GM12878 (cell line): Measurements from ENCODE around the gene CCDC51.

Experiments
- BACH1 ChIP-seq: fragments of 450-650 bp; IDR thresholded peaks from 2 replicates; pipeline ENCODE4 v1.6.1; 2017; ENCODE audit warnings: mild to moderate bottlenecking, borderline replicate concordance
- CREM ChIP-seq: IDR thresholded peaks from 2 replicates; pipeline ENCODE4 v1.6.1; 2014; ENCODE audit warnings: antibody characterized with exemption, low read depth
- NR2C2 ChIP-seq: IDR thresholded peaks from 2 replicates; pipeline ENCODE4 v1.6.1; 2011; ENCODE audit warnings: borderline replicate concordance, low read depth; ENCODE audit not compliant: control insufficient read depth, insufficient read length
- POLR2AphosphoS5 ChIP-seq: IDR thresholded peaks from 2 replicates; pipeline ENCODE4 v1.6.1; 2011; ENCODE audit warnings: mild to moderate bottlenecking, low read length, inconsistent platforms
- SIN3A ChIP-seq: IDR thresholded peaks from 2 replicates; pipeline ENCODE4 v1.6.1; 2012; ENCODE audit warnings: low read depth, low read length, improper control_type of control experiment
- YBX1 ChIP-seq: fragments of 450-650 bp; IDR thresholded peaks from 2 replicates; pipeline ENCODE4 v1.6.1; 2016; ENCODE audit warnings: antibody characterized with exemption
- ZNF274 ChIP-seq: IDR thresholded peaks from one replicate; pipeline ENCODE4 v1.8.0; 2011; ENCODE audit not compliant: insufficient read length, insufficient read depth
- TF ChIP-seq, protein P1 (sequence below): IDR thresholded peaks from 2 replicates; pipeline ENCODE4 v1.6.1; 2012; ENCODE audit warnings: low read depth, low read length, improper control_type of control experiment
- TF ChIP-seq, protein P2 (sequence below), 3 experiments: IDR thresholded peaks in 2 of 3; conservative IDR thresholded peaks in 1 of 3; 2 replicates each; pipeline ENCODE4 v1.5.1; 2011; ENCODE audit warnings: low read depth in 3 of 3, low read length in 3 of 3, mild to moderate bottlenecking in 3 of 3, control low read depth in 2 of 3, moderate library complexity in 2 of 3, inconsistent platforms in 1 of 3, mixed read lengths in 1 of 3; ENCODE audit not compliant: control insufficient read depth in 2 of 3, insufficient read depth in 1 of 3; ENCODE audit errors: extremely low read depth in 1 of 3
- TF ChIP-seq, protein P3 (sequence below): IDR thresholded peaks from 2 replicates; pipeline ENCODE4 v1.6.1; 2012; ENCODE audit warnings: low read depth, low read length, improper control_type of control experiment

DNA sequence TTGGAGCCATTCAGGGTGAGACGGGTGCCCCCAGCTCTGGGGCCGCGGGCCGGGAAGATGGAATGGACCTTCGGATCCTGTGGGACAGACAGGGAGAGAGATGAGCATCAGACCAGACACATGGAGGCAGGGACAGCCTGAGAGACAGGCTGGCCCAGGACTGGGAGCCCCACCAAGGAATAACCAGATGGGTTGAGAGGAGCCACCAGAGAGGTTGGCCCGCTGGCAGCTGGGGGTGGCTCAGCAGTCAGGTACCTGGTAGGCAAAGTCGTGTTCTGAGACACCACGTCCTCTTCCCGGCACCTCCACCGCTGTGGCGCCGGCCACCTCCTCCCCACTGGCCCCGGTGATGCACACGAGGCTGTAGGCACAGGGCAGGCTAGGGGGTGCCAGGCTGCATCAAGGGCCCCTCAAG, 23.8 kb downstream of the CCDC51 start:
- TF ChIP-seq, protein P1, sequence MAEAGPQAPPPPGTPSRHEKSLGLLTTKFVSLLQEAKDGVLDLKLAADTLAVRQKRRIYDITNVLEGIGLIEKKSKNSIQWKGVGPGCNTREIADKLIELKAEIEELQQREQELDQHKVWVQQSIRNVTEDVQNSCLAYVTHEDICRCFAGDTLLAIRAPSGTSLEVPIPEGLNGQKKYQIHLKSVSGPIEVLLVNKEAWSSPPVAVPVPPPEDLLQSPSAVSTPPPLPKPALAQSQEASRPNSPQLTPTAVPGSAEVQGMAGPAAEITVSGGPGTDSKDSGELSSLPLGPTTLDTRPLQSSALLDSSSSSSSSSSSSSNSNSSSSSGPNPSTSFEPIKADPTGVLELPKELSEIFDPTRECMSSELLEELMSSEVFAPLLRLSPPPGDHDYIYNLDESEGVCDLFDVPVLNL, result no peak
- TF ChIP-seq, protein P2, sequence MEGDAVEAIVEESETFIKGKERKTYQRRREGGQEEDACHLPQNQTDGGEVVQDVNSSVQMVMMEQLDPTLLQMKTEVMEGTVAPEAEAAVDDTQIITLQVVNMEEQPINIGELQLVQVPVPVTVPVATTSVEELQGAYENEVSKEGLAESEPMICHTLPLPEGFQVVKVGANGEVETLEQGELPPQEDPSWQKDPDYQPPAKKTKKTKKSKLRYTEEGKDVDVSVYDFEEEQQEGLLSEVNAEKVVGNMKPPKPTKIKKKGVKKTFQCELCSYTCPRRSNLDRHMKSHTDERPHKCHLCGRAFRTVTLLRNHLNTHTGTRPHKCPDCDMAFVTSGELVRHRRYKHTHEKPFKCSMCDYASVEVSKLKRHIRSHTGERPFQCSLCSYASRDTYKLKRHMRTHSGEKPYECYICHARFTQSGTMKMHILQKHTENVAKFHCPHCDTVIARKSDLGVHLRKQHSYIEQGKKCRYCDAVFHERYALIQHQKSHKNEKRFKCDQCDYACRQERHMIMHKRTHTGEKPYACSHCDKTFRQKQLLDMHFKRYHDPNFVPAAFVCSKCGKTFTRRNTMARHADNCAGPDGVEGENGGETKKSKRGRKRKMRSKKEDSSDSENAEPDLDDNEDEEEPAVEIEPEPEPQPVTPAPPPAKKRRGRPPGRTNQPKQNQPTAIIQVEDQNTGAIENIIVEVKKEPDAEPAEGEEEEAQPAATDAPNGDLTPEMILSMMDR (IDR thresholded peaks at IDR 0.05 in 2 of 3, conservative IDR thresholded peaks at IDR 0.05 in 1 of 3; ENCODE audit: control insufficient read depth in 2 of 3, extremely low read depth in 1 of 3, insufficient read depth in 1 of 3, low read depth in 3 of 3, low read length in 3 of 3), result no peak
- no peak for TF ChIP-seq BACH1
- no peak for TF ChIP-seq ZNF274
- no peak for TF ChIP-seq CREM
- no peak for TF ChIP-seq NR2C2
- TF ChIP-seq POLR2AphosphoS5, result no peak
- TF ChIP-seq YBX1, result no peak
- TF ChIP-seq, protein P3, sequence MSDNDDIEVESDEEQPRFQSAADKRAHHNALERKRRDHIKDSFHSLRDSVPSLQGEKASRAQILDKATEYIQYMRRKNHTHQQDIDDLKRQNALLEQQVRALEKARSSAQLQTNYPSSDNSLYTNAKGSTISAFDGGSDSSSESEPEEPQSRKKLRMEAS, result no peak
- no peak for TF ChIP-seq SIN3A
